SK-N-SH (cell line): Measurements from ENCODE around the gene MCC.

Source experiments
- CHD2 ChIP-seq: fragments of 150-350 bp; IDR thresholded peaks from 2 replicates; pipeline ENCODE4 v1.6.1; 2018; ENCODE audit warnings: low read length; ENCODE audit not compliant: partially characterized antibody
- CTCF ChIP-seq: fragments of 200-600 bp; sonication (generic); IDR thresholded peaks from 2 replicates; pipeline ENCODE4 v1.6.1; 2017; ENCODE audit warnings: antibody characterized with exemption, mild to moderate bottlenecking, moderate library complexity
- MAX ChIP-seq: IDR thresholded peaks from 2 replicates; pipeline ENCODE4 v1.4.0; 2012; ENCODE audit warnings: low read depth
- MXI1 ChIP-seq: IDR thresholded peaks from 2 replicates; pipeline ENCODE4 v1.6.1; 2012; ENCODE audit warnings: mild to moderate bottlenecking, low read depth, low read length, improper control_type of control experiment

GRCh38 chr5:113266913-113267227 is 221.4 kb downstream of the MCC start:
- no peak for TF ChIP-seq CHD2
- no peak for TF ChIP-seq MAX
- TF ChIP-seq CTCF: no peak
- no peak for TF ChIP-seq MXI1
